Measurements from ENCODE around the gene CEP72. TPM values are rescaled to one million over a fixed set of nuclear protein-coding genes. Genes with fewer than 3 reads are reported as not detected.

Gene CEP72
- total and polyA plus RNA-seq, 8 donors = 5.5 to 13.1 (median 10.7) TPM

GRCh38 chr5:652023-652515 lies 39.9 kb downstream of the CEP72 start:
- intact Hi-C loops (cut with DNase I) = no loop called here
- H3K4me1 ChIP-seq = no peaks in the 10 kb centered on the region
- H3K36me3 ChIP-seq = peaks cover 0 to 25% of the 10 kb centered on the region in 2 donors
- no peak overlapping the region for H3K27ac ChIP-seq
- ATAC-seq (no peak), DNase-seq (no peak)
- no peak overlapping the region for H3K4me3 ChIP-seq
- TF ChIP-seq, protein P1, sequence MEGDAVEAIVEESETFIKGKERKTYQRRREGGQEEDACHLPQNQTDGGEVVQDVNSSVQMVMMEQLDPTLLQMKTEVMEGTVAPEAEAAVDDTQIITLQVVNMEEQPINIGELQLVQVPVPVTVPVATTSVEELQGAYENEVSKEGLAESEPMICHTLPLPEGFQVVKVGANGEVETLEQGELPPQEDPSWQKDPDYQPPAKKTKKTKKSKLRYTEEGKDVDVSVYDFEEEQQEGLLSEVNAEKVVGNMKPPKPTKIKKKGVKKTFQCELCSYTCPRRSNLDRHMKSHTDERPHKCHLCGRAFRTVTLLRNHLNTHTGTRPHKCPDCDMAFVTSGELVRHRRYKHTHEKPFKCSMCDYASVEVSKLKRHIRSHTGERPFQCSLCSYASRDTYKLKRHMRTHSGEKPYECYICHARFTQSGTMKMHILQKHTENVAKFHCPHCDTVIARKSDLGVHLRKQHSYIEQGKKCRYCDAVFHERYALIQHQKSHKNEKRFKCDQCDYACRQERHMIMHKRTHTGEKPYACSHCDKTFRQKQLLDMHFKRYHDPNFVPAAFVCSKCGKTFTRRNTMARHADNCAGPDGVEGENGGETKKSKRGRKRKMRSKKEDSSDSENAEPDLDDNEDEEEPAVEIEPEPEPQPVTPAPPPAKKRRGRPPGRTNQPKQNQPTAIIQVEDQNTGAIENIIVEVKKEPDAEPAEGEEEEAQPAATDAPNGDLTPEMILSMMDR (IDR thresholded peaks at IDR 0.05) = no peak
- H3K9me3 ChIP-seq = no peaks in the 10 kb centered on the region
- H3K27me3 ChIP-seq = no peaks in the 10 kb centered on the region

DNA sequence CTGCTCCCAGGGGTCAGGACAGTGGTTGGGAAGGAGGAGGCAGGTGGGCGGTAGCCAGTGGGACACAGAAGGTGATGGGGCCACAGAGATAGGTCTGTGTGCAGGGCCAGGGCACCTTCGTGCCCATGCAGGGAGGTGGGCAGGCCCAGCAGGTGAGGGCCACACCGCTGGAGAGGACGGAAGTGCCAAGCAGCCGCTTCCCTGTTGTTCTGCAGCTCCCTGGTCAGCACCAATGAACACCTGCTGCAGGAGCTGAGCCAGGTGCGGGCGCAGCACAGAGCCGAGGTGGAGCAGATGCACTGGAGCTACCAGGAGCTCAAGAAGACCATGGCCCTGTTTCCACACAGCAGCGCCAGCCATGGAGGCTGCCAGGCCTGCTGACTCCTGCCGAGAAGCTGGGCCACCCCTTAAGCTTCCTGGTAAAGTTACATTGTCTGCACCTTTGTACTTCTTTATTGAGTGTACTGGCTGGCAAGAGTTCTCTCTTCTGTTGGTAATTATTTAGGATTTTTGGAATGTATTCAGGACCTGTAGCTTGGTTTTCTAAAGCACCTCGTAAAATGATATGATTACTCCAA lies 40.7 kb downstream of the CEP72 start:
- H3K4me3 ChIP-seq = no peak overlapping the region
- no peak overlapping the region for H3K27ac ChIP-seq
- ATAC-seq = no peak
- no peaks in the 10 kb centered on the region for H3K4me1 ChIP-seq
- no peaks in the 10 kb centered on the region for H3K27me3 ChIP-seq
- intact Hi-C loops (cut with DNase I) = no loop called here
- no peaks in the 10 kb centered on the region for H3K9me3 ChIP-seq
- TF ChIP-seq, protein P1 (IDR thresholded peaks at IDR 0.05) = no peak
- peaks cover 0 to 21% of the 10 kb centered on the region in 2 donors for H3K36me3 ChIP-seq
- peak in 1 of 4 donors; percentile 74 for DNase-seq

- no peak overlapping the region for H3K27ac ChIP-seq
- peaks cover 0 to 29% of the 10 kb centered on the region in 2 donors for H3K36me3 ChIP-seq
- no peak for ATAC-seq
- H3K4me1 ChIP-seq = no peaks in the 10 kb centered on the region
- DNase-seq = no peak
- TF ChIP-seq, protein P1 (IDR thresholded peaks at IDR 0.05) = no peak
- H3K9me3 ChIP-seq = no peaks in the 10 kb centered on the region
- intact Hi-C loops (cut with DNase I) = no loop called here
- no peaks in the 10 kb centered on the region for H3K27me3 ChIP-seq
- H3K4me3 ChIP-seq = no peak overlapping the region
Observed at GRCh38 chr5:654071-654778, 42.1 kb downstream of the CEP72 start.

DNA sequence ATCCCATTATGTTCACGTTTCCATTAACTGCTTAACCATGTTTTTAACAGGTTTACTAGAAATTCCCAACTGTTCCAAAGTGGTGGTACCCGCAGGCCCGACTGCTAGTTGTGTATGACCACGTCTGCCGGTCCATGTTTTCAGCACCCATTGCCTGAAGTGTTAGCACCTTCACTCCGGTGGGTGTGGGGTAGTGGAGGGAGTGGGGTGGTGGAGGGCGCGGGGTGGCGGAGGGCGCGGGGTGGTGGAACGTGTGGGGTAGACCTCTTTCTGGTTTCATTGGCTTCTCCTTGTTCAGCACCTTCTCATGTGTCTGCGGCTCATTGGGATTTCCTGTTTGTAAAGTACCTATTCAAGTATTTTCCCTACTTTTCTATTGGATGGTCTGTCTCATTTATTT lies 43.3 kb downstream of the CEP72 start:
- no peak overlapping the region for H3K4me3 ChIP-seq
- TF ChIP-seq, protein P1 (IDR thresholded peaks at IDR 0.05) = no peak
- no peak for DNase-seq
- H3K9me3 ChIP-seq = no peaks in the 10 kb centered on the region
- intact Hi-C loops (cut with DNase I) = no loop called here
- no peak for ATAC-seq
- no peaks in the 10 kb centered on the region for H3K27me3 ChIP-seq
- peaks cover 0 to 40% of the 10 kb centered on the region in 2 donors for H3K36me3 ChIP-seq
- no peak overlapping the region for H3K27ac ChIP-seq
- H3K4me1 ChIP-seq = no peaks in the 10 kb centered on the region

DNA sequence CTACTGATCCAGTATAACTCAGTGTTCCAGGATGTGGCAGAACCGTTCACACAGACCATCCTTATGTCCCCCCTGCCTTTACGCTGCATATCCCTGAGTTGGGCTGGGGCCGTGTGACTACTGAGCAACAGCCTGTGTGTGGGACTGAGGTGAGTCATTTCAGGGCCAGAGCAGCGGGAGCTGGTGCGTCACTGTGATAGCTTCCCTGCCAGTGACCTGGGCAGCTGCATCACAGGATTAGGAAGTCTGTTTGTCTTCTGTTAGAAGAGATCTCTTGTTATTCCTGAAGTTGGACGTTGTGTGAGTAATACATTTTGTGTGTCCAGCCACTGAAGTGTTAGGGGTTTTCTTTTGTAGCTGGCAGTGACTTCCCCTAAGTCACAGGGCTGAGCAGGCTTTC lies 45.4 kb downstream of the CEP72 start:
- TF ChIP-seq, protein P1 (IDR thresholded peaks at IDR 0.05) = no peak
- DNase-seq = peak in 1 of 4 donors; percentile 30
- Histone ChIP-seq H3K27me3 (no peaks in the 10 kb centered on the region), H3K4me1 (no peaks in the 10 kb centered on the region), H3K4me3 (no peak overlapping the region), H3K9me3 (no peaks in the 10 kb centered on the region), H3K27ac (no peak overlapping the region), H3K36me3 (peaks cover 0 to 51% of the 10 kb centered on the region in 2 donors)
- intact Hi-C loops (cut with DNase I) = no loop called here
- ATAC-seq = no peak

Data from left lung (tissue), 10 donors.